Measurements from ENCODE around the gene SPATA4.
A peak's percentile ranks its signal among the peaks of the same experiment; 100 is the strongest.
"Not testable (repeated sequence)": the region's sequence is repeated elsewhere in the genome, so short reads cannot be mapped to it uniquely, and the experiment has no call there.

SPATA4 gene
- 0 to 0.09 (median 0) reads per million in 4 experiments for total RNA-seq

DNA sequence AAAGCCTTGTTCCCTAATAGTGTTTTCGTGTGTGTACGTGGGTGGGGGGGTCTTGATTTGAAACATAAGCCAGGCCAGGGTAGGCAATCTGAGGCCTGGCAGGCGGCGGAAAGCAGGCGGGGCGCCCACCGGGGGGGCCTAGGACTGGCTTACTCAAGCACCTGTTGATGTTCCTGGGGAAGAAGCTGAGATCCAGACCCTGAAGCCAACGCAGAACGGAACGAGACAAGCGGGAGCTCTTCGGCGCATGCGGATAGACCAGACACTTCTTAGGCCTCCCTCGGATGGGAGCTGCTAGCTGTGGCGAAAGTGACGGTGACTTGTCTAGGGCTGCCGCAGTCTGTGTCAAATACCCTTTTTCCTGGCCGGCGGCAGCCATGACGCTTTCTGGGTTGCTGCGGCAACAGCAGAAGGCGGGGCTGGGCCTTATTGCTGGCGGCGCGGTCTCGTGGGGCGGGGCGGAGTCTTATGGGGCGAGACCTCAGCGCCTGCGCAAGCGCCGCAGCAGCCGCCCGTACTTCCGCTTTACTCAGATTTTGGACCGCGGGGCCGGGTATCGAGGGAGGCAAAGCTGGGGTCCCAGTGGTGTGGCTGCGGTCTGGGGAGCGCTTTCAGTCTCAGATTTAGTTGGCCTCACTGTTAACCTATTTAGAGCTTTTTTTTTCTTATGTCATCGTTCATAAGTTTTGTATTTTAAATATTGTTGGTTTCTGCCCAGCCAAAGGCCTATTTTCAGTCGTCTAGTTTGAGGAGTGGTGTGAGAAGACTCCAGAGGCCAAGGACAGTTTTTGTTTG lies at the start of gene SPATA4:
TSS of gene SPATA4 (minus strand) at position 402 of the 795 bp plus-strand sequence. CDS start at position 379, 23 bp downstream.
- peak; percentile 86 for DNase-seq

DNA sequence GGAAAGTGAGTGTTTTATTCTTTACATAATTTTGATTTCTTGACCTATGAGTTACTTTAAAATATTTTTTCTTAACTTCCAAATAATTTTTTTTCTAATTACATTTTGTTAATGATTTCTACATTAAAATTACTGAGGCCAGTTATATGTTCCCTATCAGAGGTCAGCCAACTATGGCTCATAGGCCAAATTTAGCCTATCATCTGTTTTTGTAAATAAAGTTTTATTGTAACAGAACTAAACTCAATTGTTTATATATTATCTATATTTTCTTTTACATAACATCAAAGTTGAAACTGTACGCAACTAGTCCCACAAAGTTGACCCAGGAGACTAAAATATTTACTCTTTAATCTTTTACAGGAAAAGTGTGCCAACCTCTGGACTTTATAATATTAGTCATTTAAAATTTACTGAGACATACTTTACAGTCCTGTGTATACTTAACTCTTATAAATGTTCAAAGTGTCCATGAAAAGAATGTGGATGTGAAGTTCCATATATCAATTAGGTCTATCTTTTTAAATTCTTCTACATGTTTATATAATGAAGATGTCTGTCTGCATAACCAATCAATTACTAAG lies 47.5 kb upstream of the SPATA4 start:
- DNase-seq: no peak

DNA sequence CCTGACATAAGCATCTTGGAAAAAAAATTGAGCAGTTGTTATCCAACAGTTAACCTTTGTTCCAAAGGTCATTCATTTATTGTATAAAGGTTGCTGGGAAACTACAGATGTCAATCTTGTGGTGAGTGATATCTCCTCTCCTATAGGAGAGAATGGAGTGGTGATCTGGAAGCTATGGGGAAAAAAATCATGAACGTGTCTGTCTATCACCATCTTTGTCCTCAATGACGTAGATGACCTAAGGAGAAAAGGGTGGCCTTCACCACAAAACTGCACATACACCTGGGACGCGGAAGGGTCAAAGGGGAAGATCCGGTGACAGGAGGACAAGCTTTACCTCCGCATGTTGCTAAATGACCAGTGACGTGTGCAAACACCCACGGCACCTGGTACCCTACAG lies 46.3 kb upstream of the SPATA4 start:
- DNase-seq: no peak

DNA sequence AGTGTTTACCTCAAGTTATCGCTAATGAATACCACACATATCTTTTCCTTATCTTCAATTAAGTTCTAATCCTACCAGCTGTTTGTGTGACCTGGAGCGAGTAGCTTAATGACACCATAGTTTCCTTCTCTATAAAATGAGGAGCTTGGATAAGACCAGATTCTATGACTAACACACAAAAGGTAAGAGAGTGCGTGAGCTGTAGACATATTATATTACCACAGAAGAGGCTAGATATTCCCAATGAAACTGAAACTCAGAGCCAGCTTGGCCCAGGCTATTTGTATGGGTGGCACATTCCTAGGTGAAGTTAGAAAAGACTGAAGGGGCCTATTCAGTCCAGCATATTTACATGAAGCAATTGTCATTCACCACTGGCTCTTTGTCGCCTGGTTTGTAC lies 43.4 kb upstream of the SPATA4 start:
- DNase-seq: no peak

DNA sequence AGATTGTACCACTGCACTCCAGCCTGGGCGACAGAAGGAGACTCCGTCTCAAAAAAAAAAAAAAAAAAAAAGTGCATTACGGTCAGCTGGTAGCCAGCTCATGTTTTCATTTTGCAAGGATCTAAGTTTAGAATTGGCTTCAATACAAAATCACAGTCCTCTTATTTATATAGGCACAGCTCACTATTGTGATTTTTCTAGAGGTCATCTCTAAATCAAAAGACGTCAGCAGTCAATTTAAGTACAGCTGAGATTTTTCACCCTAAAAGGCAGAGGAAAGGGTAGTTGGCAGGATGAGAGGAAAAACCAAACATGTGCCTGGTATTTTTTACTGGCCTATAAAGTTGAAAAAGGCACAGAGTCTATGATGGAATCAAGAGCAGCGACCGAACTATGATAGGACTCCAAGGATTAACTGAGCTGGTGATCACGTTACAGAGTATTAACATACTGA lies 42.8 kb upstream of the SPATA4 start:
- no peak for DNase-seq

DNA sequence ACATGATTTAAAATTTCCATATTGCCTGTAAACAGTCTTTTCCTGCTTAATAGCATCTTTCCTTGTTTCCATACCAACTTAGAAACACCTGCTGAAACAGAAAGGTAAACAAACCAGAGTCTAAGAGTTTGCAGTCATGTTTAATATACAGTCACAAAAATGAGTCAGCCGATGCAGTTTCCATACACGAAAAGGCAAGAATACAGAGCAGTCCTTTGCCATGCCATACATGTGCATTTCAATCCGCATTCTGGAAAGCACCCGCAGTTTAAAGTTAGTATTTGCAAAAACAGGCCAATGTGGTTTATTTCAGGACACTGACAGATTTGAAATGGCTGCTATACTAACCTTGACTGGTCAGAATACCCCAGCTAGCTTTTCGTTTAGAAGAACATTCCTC lies 41.6 kb upstream of the SPATA4 start:
- no peak for DNase-seq

DNA sequence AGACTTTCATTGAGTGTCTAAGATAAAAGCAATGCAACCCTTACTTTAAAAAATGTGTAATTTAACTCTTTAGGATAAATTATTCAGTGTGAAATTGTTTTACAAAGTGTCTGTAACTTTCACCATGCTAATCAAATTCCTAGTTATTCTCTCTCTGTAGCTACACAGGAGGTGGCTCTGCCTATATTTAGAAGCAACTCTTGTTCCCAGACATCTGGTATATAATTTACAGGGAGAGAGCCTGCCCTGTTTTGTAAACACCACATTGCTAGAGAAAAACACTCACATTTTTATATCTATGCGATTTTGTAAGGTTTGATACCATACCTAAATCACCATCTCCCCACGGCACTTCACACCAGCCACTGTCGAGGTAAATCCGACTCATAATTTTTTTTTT lies 35.5 kb upstream of the SPATA4 start:
- no peak for DNase-seq

DNA sequence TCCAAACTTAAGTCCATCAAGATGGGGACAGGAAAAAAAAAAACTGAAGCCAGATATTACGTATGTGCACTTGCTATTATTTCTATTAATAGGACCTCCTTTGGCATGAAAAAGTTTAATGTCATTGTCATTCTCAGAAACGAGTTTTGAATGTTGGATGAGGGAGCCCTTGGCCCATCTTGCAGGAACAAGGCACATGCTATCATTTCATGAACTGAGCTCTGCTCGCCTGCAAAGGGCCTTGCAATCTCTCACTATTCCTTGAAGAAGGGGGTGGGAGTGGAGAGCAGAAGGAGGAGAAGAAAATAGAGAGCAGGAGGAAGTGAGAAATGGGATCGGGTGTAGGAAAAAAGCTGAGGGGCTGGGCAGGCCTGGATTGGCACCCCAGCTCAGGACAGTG lies 34.3 kb upstream of the SPATA4 start:
- DNase-seq: no peak

DNA sequence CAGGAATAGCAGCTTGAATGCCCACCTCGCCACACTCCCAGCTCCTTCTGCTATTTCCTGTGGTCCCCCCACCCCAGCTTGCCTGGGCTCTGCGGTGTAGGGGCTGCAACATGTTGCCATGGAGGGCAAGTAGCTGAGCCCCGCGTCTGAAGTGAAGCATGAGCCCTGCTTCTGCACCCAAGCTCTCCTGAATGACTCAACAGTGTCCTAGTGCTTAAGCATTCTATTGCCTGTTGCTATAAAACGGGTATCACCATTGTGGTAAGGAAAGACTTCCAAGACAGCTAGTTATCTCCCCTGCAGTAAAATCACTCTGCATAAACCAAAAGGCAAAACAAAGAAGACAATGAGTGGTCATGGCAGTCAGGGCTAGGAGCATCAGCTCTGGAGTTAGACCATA lies 31.4 kb upstream of the SPATA4 start:
- no peak for DNase-seq

DNA sequence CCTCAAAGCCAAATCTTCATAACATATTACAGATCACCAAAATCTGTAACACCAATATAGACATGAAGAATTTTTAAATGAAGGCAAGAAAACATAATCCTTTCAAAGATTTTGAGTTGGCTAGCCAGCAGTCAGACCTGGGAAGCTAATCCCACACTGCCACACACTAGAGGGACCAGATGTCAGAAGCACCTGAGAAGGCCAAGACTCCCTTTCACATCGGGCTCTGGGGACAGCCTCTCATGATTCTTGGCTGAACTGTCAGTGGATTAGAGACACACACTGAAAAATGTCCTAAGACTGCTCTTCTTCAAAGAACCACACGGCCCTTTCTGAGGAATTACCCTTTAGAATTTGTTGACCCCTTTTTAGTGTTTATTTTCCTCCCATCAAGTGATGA lies 28.2 kb upstream of the SPATA4 start:
- DNase-seq: no peak

DNA sequence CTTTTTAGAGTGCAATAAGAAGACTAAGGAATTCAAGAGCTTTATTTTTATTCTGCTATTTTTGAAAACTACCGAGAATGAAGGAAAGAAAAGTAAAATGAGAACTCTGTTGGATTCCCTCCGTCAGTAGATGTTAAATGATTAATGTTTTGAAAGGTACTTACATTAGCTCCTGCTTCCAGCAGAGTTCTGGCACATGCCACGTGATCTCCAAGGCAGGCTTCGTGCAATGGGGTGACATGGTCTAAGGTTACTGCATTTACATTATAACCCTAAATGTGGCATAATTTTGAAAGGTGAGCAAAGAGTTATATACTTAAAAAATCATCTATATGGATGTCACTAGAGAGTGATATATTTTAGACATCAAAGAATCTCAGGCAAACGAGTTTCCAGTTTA lies 26.8 kb upstream of the SPATA4 start:
- no peak for DNase-seq

DNA sequence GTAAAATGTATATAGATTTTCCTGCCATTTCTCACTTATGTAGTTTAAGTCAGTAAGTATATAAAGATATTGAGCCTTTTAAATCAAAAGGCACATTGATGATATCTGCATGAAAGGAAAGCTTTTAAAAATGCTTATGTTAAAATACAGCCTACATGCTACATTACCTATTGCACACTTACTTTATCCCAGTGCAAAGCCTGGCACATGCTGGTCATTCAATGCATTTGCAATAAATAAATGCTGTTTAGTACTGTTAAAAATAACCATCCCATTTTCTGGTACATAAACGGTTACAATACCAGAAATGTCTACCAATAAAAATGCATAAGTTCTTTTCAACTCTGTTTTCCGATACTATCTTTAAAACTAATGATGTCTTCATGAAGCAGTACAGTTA lies 22.1 kb upstream of the SPATA4 start:
- DNase-seq: no peak

DNA sequence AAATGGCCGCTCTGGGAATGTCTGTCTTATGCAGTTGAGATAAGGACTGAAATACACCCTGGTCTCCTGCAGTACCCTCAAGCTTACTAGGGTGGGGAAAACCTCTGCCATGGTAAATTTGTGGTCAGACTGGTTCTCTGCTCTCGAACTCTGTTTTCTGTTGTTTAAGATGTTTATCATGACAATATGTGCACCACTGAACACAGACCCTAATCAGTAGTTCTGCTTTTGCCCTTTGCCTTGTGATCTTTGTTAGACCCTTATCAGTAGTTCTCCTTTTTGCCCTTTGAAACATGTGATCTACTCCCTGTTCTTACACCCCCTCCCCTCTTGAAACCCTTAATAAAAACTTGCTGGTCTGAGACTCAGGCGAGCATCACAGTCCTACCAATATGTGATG lies 17.0 kb upstream of the SPATA4 start:
- not testable (repeated sequence) for DNase-seq

DNA sequence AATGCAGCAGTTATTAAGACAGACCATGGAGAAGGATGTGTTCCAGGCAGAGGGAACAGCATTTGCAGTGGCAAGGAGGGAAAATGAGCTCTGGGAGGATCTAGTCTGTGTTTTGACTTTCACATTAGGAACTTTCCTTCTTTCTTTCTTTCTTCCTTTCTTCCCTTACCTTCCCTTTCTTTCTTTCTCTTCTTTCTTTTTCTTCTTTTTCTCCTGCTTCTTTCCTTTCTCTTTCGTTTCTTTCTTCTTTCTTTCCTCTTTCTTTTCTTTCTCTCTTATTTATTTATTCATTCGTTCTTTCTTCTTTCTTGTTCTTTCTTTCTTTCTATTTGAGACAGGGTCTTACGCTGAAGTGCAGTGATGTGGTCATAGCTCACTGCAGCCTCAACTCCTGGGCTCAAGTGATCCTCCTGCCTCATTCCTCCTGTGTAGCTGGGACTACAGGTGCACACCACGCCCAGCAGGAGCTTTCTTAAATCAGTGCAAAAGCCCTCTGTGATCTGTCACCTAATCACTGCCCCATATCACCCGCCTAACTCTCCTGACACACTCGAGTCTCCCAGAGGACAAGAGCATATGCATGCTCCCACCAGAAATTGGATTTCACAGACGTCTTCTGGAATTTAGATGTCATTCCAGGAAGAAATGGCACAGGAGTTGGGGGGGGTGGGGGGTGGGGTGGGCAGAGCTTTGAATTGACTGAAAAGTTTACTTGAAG lies 15.4 kb upstream of the SPATA4 start:
- no peak for DNase-seq

DNA sequence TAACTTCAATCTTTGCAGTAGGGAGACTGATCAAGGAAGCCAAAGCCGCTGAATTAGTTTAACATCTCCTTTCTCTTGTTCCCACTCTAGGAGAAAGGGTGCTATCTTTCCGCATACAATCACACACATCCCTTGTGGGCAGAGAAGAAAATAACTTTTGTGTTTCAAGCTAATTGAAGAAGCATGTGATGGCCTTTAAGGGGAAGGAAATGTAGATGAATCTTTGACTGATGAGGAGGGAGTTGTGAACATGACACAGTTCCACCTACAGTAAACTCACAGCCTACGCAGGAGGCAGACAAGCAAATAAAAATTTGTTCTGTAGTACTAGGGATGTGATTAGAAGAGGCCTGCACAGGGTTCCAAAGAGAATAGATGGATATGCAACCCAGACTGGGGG lies 14.7 kb upstream of the SPATA4 start:
- DNase-seq: no peak

DNA sequence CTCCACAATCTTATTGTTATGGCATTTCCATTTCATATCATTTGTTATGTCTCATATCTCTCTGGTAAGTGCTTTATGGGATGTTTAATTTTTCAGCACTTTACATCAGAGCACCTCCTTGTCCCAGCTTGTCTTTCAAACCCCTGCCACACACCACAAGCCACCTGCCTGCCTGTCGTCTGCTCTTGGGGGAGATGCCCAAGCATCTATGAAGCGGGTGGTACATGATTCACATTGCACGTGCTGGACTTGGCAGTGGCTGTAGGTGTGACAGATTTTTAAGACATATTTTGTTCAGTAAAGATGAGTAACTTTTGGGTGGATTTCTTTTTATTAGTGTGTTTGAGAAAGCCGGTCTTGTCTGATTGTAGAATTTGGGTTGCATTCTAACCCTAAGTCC lies 14.2 kb upstream of the SPATA4 start:
- DNase-seq: no peak

DNA sequence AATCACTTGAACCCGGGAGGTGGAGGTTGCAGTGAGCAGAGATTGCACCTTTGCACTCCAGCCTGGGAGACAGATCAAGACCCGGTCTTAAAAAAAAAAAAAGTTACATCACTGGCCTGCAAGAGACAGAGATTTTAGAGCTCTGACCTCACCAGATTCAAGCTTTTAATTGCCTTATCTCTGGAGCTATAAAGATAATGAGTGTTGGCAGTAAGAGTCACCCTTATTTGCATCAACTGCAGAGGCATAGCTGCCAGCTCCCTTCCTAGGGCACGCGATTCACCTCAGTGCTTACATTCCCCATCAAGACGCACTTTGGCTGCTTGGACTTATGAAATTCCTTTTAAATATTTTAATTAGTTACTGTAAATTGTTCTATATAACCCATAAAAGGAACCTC lies 12.5 kb upstream of the SPATA4 start:
- DNase-seq: no peak

DNA sequence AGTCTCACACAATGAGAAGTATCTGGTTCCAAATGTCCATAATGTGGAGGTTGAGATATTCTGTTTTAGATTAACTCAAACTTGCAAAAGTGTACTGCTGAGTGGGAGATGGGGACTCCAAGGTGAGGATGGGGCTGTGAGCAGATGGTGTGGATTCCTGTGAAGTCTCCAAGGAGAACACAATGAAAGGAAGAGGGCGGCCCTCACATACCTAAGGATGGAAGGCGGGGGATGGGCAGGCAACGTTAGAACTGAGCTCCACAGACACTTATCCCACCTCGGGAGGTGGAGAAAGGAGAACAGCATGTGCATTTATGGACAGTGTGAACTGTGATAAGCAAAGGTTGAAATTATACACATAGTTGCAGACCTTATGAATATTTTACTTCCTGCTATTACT lies 9.9 kb upstream of the SPATA4 start:
- no peak for DNase-seq

DNA sequence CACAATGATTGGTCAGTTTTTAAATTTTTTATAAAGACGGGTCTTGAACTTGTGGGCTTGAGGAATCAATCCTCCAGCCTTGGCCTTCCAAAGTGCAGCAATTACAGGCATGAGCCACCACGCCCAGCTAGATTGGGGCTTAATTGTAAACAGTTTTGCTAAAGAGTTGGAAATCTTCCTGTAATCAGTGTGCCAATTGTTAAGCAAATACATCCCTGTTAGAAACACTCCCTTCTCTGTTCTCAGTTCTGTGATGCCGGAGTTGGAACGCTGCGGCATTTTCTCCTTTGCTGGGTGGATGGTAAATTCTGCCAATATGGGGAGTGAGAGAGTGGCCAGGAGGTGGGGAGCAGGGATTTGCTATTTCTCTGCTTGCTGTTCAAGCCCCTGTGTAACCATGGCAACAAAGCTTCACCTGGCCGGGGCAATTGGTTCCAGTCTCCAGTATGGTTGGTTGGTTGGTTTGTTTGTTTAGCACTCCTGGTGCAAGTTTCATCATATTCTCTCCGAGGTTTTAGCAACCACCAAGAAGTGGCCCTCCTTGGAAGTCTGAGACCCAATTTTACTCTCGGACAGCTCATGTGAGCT lies 3.0 kb upstream of the SPATA4 start:
- no peak for DNase-seq

DNA sequence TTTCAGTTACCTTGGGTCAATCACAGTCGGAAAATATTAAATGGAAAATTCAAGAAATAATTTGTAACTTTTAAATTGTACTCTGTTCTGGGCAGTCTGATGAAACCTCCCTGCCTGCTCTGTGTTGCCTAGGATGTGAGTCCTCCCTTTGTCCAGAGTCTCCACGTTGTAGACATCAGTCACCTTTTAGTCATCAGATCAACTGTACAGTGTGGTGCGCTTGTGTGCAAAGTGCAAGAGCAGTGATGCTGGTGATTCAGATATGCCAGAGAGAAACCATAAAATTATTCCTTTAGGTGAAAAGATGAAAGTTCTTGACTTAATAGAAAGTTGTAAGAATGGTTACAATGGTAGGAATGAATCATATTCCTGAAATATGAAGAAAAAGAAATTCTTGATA lies 1.4 kb downstream of the SPATA4 start:
- DNase-seq: no peak

DNA sequence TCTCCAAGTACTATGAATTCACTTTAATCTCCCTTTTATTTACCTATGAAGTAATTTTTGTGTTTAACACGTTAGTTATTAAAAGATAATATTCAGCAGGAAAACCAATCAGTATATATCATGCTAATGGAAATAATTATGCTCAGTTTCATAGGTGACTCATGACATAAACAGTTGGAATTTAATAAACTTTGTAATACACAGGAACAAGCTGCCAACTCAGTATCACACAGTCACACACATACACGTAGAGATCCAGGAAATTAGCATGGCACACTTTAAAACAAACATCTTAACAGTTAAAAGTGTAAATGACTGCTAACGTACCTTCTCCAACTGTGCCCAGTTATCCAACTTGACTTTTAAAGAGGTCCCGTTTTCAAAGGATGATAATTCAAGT lies 2.3 kb downstream of the SPATA4 start:
- DNase-seq: no peak

DNA sequence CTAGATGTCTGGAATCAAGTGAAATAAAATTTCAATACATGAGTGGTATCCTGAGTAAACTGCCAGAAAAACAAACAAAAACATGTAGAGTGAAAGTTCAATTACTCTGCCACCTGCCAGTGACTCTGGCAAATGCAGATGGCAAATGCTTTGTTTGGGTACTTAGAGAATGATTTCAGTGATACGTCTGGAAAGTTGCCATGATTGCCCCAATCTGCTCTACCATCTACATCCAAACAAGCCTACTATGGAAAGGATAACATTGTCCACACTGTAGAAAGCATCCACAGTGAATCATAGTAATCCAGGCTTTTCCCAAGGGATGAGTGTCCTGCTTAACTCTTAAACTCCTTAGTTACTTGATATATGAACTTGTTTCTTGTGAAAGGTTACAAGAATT lies 3.4 kb downstream of the SPATA4 start:
- no peak for DNase-seq

Data from effector CD8-positive, alpha-beta T cell (primary cell).